Measurements from ENCODE around the gene SPATA7. TPM values are rescaled to one million over a fixed set of nuclear protein-coding genes. Genes with fewer than 3 reads are reported as not detected.

SPATA7 gene
- polyA plus RNA-seq, 3 donors from 2014 or later, result 1.5 to 4.6 (median 4.3) TPM

- Mint-ChIP-seq H3K9me3 (no peaks in the 10 kb centered on the region), H3K4me1 (no peaks in the 10 kb centered on the region), H3K36me3 (peaks cover 0 to 8% (median 0%) of the 10 kb centered on the region in 3 donors), H3K4me3 (no peak overlapping the region), H3K27ac (no peak overlapping the region), H3K27me3 (ENCODE audit: low read depth in 3 of 3) (no peaks in the 10 kb centered on the region)
- no peak for DNase-seq
Observed at GRCh38 chr14:88430976-88431375, 45.5 kb downstream of the SPATA7 start.

- Mint-ChIP-seq H3K27ac (no peak overlapping the region), H3K4me1 (no peaks in the 10 kb centered on the region), H3K9me3 (no peaks in the 10 kb centered on the region), H3K27me3 (ENCODE audit: low read depth in 3 of 3) (no peaks in the 10 kb centered on the region), H3K36me3 (peaks cover 6 to 20% (median 19%) of the 10 kb centered on the region in 3 donors), H3K4me3 (no peak overlapping the region)
- DNase-seq, result no peak
Observed at GRCh38 chr14:88437658-88438057, 52.2 kb downstream of the SPATA7 start.

GRCh38 chr14:88439088-88439487, 53.6 kb downstream of the SPATA7 start:
- H3K4me3 Mint-ChIP-seq, result no peak overlapping the region
- peaks cover 6 to 28% (median 23%) of the 10 kb centered on the region in 3 donors for H3K36me3 Mint-ChIP-seq
- H3K4me1 Mint-ChIP-seq, result no peaks in the 10 kb centered on the region
- H3K27me3 Mint-ChIP-seq (ENCODE audit: low read depth in 3 of 3), result no peaks in the 10 kb centered on the region
- no peak overlapping the region for H3K27ac Mint-ChIP-seq
- no peaks in the 10 kb centered on the region for H3K9me3 Mint-ChIP-seq
- no peak for DNase-seq

- H3K9me3 Mint-ChIP-seq, result peaks cover 3 to 18% (median 10%) of the 10 kb centered on the region in 6 donors
- H3K4me1 Mint-ChIP-seq, result no peaks in the 10 kb centered on the region
- no peak overlapping the region for H3K27ac Mint-ChIP-seq
- no peak for DNase-seq
- H3K27me3 Mint-ChIP-seq (ENCODE audit: low read depth in 3 of 3), result peaks cover 1 to 2% (median 2%) of the 10 kb centered on the region in 3 donors
- peaks cover 21 to 47% (median 36%) of the 10 kb centered on the region in 3 donors for H3K36me3 Mint-ChIP-seq
- H3K4me3 Mint-ChIP-seq, result no peak overlapping the region
Observed at GRCh38 chr14:88452231-88452630, 66.8 kb downstream of the SPATA7 start.

GRCh38 chr14:88454886-88455285, 69.4 kb downstream of the SPATA7 start:
- H3K4me1 Mint-ChIP-seq, result no peaks in the 10 kb centered on the region
- no peak overlapping the region for H3K27ac Mint-ChIP-seq
- H3K9me3 Mint-ChIP-seq, result peaks cover 0 to 13% (median 4%) of the 10 kb centered on the region in 6 donors
- no peak overlapping the region for H3K4me3 Mint-ChIP-seq
- H3K27me3 Mint-ChIP-seq (ENCODE audit: low read depth in 3 of 3), result peaks cover 0 to 1% (median 0%) of the 10 kb centered on the region in 3 donors
- peaks cover 20 to 48% (median 36%) of the 10 kb centered on the region in 3 donors for H3K36me3 Mint-ChIP-seq
- no peak for DNase-seq

- Mint-ChIP-seq H3K36me3 (peaks cover 7 to 26% (median 13%) of the 10 kb centered on the region in 3 donors), H3K4me1 (no peaks in the 10 kb centered on the region), H3K4me3 (no peak overlapping the region), H3K27me3 (ENCODE audit: low read depth in 3 of 3) (no peaks in the 10 kb centered on the region), H3K9me3 (no peaks in the 10 kb centered on the region), H3K27ac (no peak overlapping the region)
- DNase-seq, result peak in 1 of 3 donors; percentile 5
Observed at GRCh38 chr14:88463318-88463717, 77.9 kb downstream of the SPATA7 start.

- Mint-ChIP-seq H3K9me3 (no peaks in the 10 kb centered on the region), H3K27ac (no peak overlapping the region), H3K27me3 (ENCODE audit: low read depth in 3 of 3) (peaks cover 0 to 2% (median 2%) of the 10 kb centered on the region in 3 donors), H3K4me1 (no peaks in the 10 kb centered on the region), H3K4me3 (no peak overlapping the region), H3K36me3 (no peaks in the 10 kb centered on the region)
- no peak for DNase-seq
Observed at GRCh38 chr14:88468406-88468805, 82.9 kb downstream of the SPATA7 start.

GRCh38 chr14:88470542-88471440, 85.3 kb downstream of the SPATA7 start:
- no peak overlapping the region for H3K4me3 Mint-ChIP-seq
- H3K27me3 Mint-ChIP-seq (ENCODE audit: low read depth in 3 of 3), result peaks cover 0 to 3% (median 2%) of the 10 kb centered on the region in 3 donors
- no peaks in the 10 kb centered on the region for H3K36me3 Mint-ChIP-seq
- H3K9me3 Mint-ChIP-seq, result no peaks in the 10 kb centered on the region
- DNase-seq, result no peak
- no peak overlapping the region for H3K27ac Mint-ChIP-seq
- H3K4me1 Mint-ChIP-seq, result no peaks in the 10 kb centered on the region

GRCh38 chr14:88473791-88474190, 88.3 kb downstream of the SPATA7 start:
- Mint-ChIP-seq H3K27me3 (ENCODE audit: low read depth in 3 of 3) (peaks cover 2 to 3% (median 2%) of the 10 kb centered on the region in 3 donors), H3K27ac (no peak overlapping the region), H3K4me3 (no peak overlapping the region), H3K9me3 (no peaks in the 10 kb centered on the region), H3K36me3 (no peaks in the 10 kb centered on the region), H3K4me1 (no peaks in the 10 kb centered on the region)
- DNase-seq, result no peak

- no peak for DNase-seq
- Mint-ChIP-seq H3K9me3 (no peaks in the 10 kb centered on the region), H3K4me1 (no peaks in the 10 kb centered on the region), H3K36me3 (no peaks in the 10 kb centered on the region), H3K4me3 (no peak overlapping the region), H3K27me3 (ENCODE audit: low read depth in 3 of 3) (peaks cover 2 to 4% (median 2%) of the 10 kb centered on the region in 3 donors), H3K27ac (no peak overlapping the region)
Observed at GRCh38 chr14:88476214-88476774, 90.8 kb downstream of the SPATA7 start.

GRCh38 chr14:88476825-88477224, 91.4 kb downstream of the SPATA7 start:
- Mint-ChIP-seq H3K36me3 (no peaks in the 10 kb centered on the region), H3K27ac (no peak overlapping the region), H3K4me3 (no peak overlapping the region), H3K27me3 (ENCODE audit: low read depth in 3 of 3) (peaks cover 0 to 7% (median 2%) of the 10 kb centered on the region in 3 donors), H3K4me1 (no peaks in the 10 kb centered on the region), H3K9me3 (no peaks in the 10 kb centered on the region)
- no peak for DNase-seq

- Mint-ChIP-seq H3K27ac (no peak overlapping the region), H3K9me3 (no peaks in the 10 kb centered on the region), H3K27me3 (ENCODE audit: low read depth in 3 of 3) (peaks cover 2 to 10% (median 3%) of the 10 kb centered on the region in 3 donors), H3K4me3 (no peak overlapping the region), H3K36me3 (no peaks in the 10 kb centered on the region), H3K4me1 (no peaks in the 10 kb centered on the region)
- DNase-seq, result no peak
Observed at GRCh38 chr14:88477513-88478250, 92.2 kb downstream of the SPATA7 start.

- no peak overlapping the region for H3K4me3 Mint-ChIP-seq
- peaks cover 2 to 14% (median 5%) of the 10 kb centered on the region in 3 donors for H3K27me3 Mint-ChIP-seq (ENCODE audit: low read depth in 3 of 3)
- H3K36me3 Mint-ChIP-seq, result no peaks in the 10 kb centered on the region
- no peak for DNase-seq
- H3K9me3 Mint-ChIP-seq, result no peaks in the 10 kb centered on the region
- no peaks in the 10 kb centered on the region for H3K4me1 Mint-ChIP-seq
- no peak overlapping the region for H3K27ac Mint-ChIP-seq
Observed at GRCh38 chr14:88478931-88479330, 93.5 kb downstream of the SPATA7 start.

- Mint-ChIP-seq H3K36me3 (no peaks in the 10 kb centered on the region), H3K9me3 (no peaks in the 10 kb centered on the region), H3K27me3 (ENCODE audit: low read depth in 3 of 3) (peaks cover 2 to 14% (median 5%) of the 10 kb centered on the region in 3 donors), H3K4me3 (no peak overlapping the region), H3K27ac (no peak overlapping the region), H3K4me1 (no peaks in the 10 kb centered on the region)
- no peak for DNase-seq
Observed at GRCh38 chr14:88479574-88479987, 94.1 kb downstream of the SPATA7 start.
